Measurements from ENCODE around the gene PRRC2B.

DNA sequence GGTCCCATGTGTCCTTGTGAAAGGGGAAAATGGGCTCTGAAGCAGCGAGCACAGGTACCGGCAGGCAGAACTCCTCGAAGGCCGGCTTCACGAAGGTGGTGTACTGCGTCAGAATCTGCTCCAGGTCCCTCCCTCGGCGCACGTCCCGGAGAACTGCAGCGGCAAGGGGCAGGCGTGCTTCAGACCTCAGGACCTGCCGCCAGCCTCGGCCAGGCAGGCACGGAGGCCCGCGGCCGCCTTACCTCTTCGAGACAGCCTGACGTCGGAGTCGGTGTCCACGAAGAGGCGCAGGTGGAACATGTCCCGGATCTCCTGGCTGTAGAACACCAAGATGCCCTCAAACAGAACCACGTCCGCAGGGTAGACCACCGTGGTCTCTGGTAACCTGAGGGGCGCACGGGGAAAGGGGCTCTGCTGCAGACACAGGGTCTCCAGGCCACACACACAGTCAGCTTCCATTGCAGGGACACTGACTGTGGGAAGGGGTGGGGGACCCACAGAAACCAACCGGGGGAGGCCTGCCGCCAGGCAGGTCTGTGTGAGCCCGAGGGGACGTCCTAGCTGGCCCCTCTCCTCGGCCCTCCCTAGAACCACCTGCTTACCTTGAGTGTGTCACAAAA lies 135.1 kb downstream of the PRRC2B start:
- TF ChIP-seq SIN3A (conservative IDR thresholded peaks at IDR 0.05 in 1 of 2, IDR thresholded peaks at IDR 0.05 in 1 of 2; ENCODE audit: low read depth in 1 of 2, low read length in 2 of 2), result no peak
- no peak for TF ChIP-seq CEBPB (IDR thresholded peaks at IDR 0.05; ENCODE audit: low read depth, low read length)
- TF ChIP-seq KDM5A (IDR thresholded peaks at IDR 0.05; ENCODE audit: low read length), result no peak
- TF ChIP-seq, protein P1, sequence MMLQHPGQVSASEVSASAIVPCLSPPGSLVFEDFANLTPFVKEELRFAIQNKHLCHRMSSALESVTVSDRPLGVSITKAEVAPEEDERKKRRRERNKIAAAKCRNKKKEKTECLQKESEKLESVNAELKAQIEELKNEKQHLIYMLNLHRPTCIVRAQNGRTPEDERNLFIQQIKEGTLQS (IDR thresholded peaks at IDR 0.05; ENCODE audit: insufficient read depth, low read depth, low read length), result no peak
- TF ChIP-seq, protein P2, sequence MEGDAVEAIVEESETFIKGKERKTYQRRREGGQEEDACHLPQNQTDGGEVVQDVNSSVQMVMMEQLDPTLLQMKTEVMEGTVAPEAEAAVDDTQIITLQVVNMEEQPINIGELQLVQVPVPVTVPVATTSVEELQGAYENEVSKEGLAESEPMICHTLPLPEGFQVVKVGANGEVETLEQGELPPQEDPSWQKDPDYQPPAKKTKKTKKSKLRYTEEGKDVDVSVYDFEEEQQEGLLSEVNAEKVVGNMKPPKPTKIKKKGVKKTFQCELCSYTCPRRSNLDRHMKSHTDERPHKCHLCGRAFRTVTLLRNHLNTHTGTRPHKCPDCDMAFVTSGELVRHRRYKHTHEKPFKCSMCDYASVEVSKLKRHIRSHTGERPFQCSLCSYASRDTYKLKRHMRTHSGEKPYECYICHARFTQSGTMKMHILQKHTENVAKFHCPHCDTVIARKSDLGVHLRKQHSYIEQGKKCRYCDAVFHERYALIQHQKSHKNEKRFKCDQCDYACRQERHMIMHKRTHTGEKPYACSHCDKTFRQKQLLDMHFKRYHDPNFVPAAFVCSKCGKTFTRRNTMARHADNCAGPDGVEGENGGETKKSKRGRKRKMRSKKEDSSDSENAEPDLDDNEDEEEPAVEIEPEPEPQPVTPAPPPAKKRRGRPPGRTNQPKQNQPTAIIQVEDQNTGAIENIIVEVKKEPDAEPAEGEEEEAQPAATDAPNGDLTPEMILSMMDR (IDR thresholded peaks at IDR 0.05; ENCODE audit: control extremely low read depth in 1 of 3, insufficient read depth in 1 of 3, low read depth in 1 of 3, low read length in 3 of 3), result no peak
- TF ChIP-seq, protein P3, sequence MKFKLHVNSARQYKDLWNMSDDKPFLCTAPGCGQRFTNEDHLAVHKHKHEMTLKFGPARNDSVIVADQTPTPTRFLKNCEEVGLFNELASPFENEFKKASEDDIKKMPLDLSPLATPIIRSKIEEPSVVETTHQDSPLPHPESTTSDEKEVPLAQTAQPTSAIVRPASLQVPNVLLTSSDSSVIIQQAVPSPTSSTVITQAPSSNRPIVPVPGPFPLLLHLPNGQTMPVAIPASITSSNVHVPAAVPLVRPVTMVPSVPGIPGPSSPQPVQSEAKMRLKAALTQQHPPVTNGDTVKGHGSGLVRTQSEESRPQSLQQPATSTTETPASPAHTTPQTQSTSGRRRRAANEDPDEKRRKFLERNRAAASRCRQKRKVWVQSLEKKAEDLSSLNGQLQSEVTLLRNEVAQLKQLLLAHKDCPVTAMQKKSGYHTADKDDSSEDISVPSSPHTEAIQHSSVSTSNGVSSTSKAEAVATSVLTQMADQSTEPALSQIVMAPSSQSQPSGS (IDR thresholded peaks at IDR 0.05; ENCODE audit: low read length), result no peak
- no peak for TF ChIP-seq POLR2AphosphoS5 (IDR thresholded peaks at IDR 0.05; ENCODE audit: low read depth, low read length)
- TF ChIP-seq, protein P4, sequence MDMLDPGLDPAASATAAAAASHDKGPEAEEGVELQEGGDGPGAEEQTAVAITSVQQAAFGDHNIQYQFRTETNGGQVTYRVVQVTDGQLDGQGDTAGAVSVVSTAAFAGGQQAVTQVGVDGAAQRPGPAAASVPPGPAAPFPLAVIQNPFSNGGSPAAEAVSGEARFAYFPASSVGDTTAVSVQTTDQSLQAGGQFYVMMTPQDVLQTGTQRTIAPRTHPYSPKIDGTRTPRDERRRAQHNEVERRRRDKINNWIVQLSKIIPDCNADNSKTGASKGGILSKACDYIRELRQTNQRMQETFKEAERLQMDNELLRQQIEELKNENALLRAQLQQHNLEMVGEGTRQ (IDR thresholded peaks at IDR 0.05; ENCODE audit: low read length), result no peak
- no peak for TF ChIP-seq YY1 (IDR thresholded peaks at IDR 0.05; ENCODE audit: low read depth, low read length)
- no peak for TF ChIP-seq MAFK (IDR thresholded peaks at IDR 0.05; ENCODE audit: low read depth, low read length)
- no peak for TF ChIP-seq TEAD4 (IDR thresholded peaks at IDR 0.05; ENCODE audit: low read depth, low read length)
- TF ChIP-seq POLR2A (IDR thresholded peaks at IDR 0.05; ENCODE audit: control extremely low read depth in 1 of 2, low read depth in 2 of 2, low read length in 2 of 2), result no peak
- TF ChIP-seq RAD21 (IDR thresholded peaks at IDR 0.05 in 1 of 2, conservative IDR thresholded peaks at IDR 0.05 in 1 of 2; ENCODE audit: low read depth in 2 of 2, low read length in 2 of 2), result no peak
- TF ChIP-seq EZH2 (IDR thresholded peaks at IDR 0.05; ENCODE audit: low read depth, low read length, severe bottlenecking), result no peak

Measured in H1 (cell line).